Omental fat pad (tissue), 4 donors: ENCODE results near the gene FOLR3. TPM values are rescaled to one million over a fixed set of nuclear protein-coding genes. Genes with fewer than 3 reads are reported as not detected.
A peak's percentile ranks its signal among the peaks of the same experiment; 100 is the strongest.
"Not testable (repeated sequence)": the region's sequence is repeated elsewhere in the genome, so short reads cannot be mapped to it uniquely, and the experiment has no call there.

ENCODE experiments used
- ATAC-seq: fragments of 150-250 bp; one replicate; pipeline ENCODE4 v1.9.1; 2016; ENCODE audit warnings: mild to moderate bottlenecking, moderate library complexity; ENCODE audit not compliant: low FRiP score
- DNase-seq: peaks from one replicate; pipeline ENCODE4 v3.0.0-alpha.2; 2019; ENCODE audit warnings: low spot score
- CTCF ChIP-seq, 3 donors: fragments of 450-650 bp; IDR thresholded peaks; one replicate each; pipeline ENCODE4 v1.5.1; 2016 to 2017; ENCODE audit warnings: antibody characterized with exemption in 3 of 3, mild to moderate bottlenecking in 3 of 3, moderate library complexity in 2 of 3
- total RNA-seq, 4 donors: library from RNA; depleted of rRNA; stranded (reverse); fragments of >200 nt; gene quantifications; one replicate each; pipeline ENCODE4 v1.1.0, GENCODE V29; 2016

Gene FOLR3
- 10 to 100 TPM in 1 of 4 donors, not detected in 3; 25.7 TPM for total RNA-seq

DNA sequence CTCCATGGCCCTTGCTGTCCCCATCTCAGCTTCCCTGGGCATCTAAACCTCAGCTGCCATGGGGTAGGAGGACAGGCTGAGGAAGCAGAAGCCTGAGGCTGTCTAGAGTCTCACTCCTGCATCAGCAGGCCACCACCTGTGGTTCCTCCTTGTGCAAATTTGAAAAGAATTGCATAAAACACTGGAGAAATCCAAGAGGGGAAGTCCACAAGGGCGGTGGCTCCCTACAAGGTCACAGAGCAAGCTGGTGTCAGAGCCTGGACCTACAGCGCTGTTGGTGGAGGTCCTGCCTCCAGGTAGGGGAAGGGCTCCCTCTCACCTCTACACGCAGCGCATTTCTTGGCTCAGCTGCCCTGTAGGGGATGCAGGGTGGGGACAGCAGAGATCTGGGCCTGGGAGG, at the start of gene FOLR3:
Gene FOLR3, plus strand, starts transcription at position 253 of the 400 bp plus-strand sequence. CDS start 228 bp downstream, outside the sequence.
- ATAC-seq, DNase-seq: not testable (repeated sequence)

DNA sequence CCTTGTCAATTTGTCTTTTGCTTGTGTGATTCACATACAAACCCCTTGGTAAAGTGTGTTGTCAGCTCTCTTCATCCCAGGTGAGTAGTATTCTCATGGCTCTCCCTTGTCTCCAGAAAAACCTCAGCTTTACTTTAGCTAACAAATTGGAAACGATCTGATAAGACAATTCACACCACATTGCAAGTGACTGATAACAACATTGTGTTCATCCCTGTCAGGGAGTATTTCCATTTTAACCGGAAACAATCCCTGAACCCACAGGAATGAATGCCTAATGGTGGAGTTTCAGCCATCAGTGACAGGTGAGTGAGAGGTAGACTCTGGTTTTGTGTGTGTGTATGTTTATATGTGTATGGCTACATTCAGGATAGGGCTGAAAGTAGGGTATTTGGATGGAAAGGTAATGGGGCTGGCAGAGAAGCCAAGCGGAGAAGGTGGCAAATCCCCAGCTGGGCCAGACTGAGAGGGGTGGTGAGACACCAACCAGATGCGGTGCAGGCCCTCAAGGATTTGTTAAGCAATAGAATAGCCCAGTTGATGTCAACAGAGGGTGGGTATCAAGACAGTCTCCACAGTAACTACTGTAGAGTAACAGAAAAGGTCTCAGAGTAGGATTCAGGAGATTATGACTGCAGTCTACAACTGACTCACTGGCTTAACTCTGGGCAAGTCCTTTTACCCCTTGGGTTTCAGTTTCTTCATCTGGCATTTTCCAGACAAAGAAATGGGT, 47.3 kb upstream of the FOLR3 start:
- TF ChIP-seq CTCF (IDR thresholded peaks at IDR 0.05), result no peak
- ATAC-seq (no peak), DNase-seq (no peak)

- ATAC-seq (peak; percentile 91), DNase-seq (peak; percentile 69)
- peak in 1 of 3 donors; percentile 71 for TF ChIP-seq CTCF (IDR thresholded peaks at IDR 0.05)
These were observed 44.2 kb upstream of the FOLR3 start for GRCh38 chr11:72091292-72091691.

- DNase-seq (no peak), ATAC-seq (no peak)
- TF ChIP-seq CTCF (IDR thresholded peaks at IDR 0.05), result no peak
These were observed 36.8 kb upstream of the FOLR3 start for GRCh38 chr11:72098741-72099140.

DNA sequence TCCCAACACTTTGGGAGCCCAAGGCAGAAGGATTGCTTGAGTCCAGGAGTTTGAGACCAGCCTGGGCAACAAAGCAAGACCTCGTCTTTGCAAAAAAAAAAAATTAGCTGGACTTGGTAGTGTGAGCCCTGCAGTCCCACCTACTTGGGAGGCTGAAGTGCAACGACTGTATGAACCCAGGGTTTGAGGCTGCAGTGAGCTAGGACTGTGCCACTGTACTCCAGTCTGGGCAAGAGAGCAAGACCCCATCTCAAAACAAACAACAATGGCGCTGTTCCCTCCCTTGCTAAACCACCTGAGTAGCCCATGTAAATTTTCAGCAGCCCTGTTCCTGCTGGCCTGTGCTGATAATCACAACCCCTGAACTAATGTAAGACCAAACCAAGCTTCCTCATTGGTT, 35.5 kb upstream of the FOLR3 start:
- ATAC-seq, result no peak
- no peak for DNase-seq
- no peak for TF ChIP-seq CTCF (IDR thresholded peaks at IDR 0.05)

DNA sequence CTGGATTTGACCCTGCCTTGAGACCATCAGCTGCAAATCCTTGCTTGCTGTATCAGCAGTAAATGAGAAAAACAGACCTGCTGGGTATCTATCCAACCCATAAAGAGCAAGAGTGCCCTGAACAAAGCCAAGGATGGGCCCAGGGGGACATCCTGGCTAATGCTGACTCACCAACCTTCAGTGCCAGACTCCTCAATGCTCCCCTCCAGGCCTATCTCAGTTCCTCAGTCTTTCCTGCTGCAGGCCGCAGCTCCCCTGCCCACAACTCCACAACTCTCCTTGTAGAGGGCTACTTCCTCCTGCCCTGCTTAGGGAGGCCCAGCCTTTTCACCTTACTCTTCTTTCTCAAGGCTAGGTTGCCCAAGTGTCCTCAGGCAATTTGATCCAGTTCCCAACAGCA, 35.1 kb upstream of the FOLR3 start:
- ATAC-seq, result no peak
- DNase-seq, result no peak
- TF ChIP-seq CTCF (IDR thresholded peaks at IDR 0.05), result no peak

DNA sequence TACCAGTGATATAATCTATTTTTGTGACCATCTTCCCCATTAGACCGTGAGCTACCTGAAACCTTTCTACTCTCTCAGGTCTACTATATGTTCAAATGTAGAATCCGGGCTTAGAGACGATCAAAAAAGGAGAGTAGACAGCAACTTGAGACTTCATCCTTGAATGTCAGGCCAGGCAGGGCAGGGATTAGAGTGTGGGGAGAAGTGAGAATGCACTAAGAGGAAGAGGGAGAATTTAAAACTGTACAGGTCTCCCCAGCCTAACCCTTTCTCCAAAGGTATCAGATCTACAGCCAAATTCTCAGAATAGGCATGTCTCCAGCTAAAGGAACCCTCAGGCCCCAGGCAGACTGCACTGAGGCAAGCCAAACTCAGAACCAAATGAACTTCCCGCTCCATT, 33.4 kb upstream of the FOLR3 start:
- no peak for TF ChIP-seq CTCF (IDR thresholded peaks at IDR 0.05)

More for the DNA sequence above, 33.4 kb upstream of the FOLR3 start:
- no peak for ATAC-seq
- DNase-seq, result no peak
